HG02885 (cell line): ENCODE results near the gene FUCA2.
"Not testable (repeated sequence)": the region's sequence is repeated elsewhere in the genome, so short reads cannot be mapped to it uniquely, and the experiment has no call there.

ENCODE experiments used
- ATAC-seq: cut with Tn5 transposase; IDR thresholded peaks from one replicate; pipeline ENCODE4 v1.9.1; 2021; ENCODE audit warnings: mild to moderate bottlenecking; ENCODE audit not compliant: unreplicated experiment, poor library complexity

FUCA2 gene

DNA sequence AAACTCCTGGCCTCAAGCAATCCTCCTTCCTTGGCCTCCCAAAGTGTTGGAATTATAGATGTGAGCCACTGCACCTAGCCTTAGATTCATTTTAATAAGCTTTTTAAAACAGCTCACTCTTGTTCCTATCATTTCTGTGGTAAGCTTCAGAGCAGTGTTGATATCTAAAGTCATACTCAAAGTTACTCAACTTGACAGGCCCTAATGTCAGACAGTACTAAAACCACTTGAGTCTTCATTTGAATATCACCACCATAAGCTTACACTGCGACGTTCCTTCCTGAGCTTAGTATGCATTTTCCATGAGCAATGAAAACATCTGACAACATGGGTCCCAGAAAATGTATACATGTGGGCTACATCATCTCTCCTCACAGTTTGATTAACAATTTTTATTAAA lies 6.0 kb downstream of the FUCA2 start:
- ATAC-seq, result peak; percentile 45

DNA sequence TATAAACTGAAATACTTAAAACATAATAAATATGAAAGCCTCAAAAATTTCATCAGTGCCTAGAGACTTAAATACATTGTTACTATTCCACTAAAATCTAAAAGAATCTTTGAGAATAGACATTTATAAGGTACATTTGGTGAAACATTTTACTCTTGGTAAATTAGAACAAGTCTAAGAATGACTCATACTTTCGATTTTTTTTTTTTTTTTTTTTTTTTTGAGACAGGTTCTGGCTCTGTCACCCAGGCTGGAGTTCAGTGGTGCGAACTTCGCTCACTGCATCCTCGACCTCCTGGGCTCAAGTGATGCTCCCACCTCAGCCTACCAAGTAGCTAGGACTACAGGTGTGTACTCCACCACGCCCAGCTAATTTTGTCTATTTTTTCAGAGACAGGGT lies 6.4 kb downstream of the FUCA2 start:
- ATAC-seq, result peak; percentile 30

DNA sequence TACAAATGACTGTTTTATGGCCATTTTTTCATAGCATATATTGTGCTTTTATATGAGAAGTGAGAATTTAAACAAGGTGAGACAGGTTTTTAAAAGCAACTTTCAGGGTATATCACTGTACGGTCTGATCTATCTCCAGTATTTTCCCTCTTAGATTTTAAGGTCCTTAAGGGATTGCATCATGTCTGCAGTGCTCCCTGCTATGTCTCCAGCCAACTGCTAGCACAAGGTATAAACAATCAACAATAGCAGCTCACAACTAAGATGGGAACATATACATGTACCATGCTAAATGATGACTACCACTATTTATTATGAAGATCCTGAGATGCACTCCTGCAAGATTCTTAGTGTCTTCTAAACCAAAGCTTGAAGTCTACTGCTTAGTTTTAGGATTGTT lies 7.2 kb downstream of the FUCA2 start:
- ATAC-seq, result no peak

DNA sequence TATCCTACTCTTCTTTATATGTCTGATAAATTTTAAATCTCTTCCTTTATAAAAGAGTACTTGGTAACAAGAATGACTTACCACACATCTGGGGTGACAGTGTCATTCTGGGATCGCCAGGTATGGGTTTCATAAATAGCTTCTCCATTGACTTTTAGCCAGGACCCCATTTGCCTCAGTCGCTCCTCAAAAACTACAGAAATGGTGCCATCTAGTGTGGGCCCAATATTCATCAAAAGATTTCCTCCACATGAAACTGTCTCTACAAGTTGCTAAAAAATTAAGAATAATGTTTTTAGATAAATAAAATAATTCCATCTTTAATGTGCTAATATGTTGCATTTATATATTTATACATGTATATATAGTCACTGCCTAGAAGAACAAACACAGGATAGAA lies 9.7 kb downstream of the FUCA2 start:
- no peak for ATAC-seq

DNA sequence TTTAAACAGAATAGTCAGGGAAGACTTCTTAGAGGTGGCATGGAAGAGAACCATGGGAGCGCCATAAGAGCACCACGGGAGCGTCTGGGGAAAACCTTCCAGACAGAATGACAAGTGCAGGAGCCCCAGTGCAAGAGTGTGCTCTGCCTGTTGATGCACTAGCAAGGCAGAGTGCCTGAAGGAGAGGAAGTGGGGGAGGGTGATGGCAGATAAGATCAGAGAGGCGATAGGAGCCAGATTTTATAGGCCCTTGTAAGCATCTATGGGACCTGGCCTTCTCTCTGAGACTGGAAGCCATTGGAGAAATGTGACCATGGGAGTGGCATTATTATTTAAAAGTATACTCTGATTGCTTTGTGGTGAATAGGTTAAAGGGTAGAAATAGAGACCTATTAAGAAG lies 13.1 kb downstream of the FUCA2 start:
- no peak for ATAC-seq

DNA sequence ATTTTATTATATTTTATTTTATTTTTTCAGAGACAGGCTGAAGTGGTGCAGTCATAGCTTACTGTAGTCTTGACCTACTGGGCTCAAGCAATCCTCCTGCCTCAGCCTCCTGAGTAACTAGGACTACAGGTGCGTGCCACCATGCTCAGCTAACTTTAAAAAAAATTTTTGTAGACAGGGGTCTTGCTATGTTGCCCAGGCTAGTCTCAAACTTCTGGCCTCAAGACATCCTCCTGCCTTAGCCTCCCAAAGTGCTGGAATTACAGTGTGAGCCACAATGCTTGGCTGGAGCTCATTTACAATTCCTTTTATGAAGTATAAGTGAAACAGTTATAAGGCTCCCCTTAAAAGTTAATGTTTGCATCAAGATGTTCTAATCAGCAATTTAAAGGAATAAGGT lies 14.5 kb downstream of the FUCA2 start:
- no peak for ATAC-seq

DNA sequence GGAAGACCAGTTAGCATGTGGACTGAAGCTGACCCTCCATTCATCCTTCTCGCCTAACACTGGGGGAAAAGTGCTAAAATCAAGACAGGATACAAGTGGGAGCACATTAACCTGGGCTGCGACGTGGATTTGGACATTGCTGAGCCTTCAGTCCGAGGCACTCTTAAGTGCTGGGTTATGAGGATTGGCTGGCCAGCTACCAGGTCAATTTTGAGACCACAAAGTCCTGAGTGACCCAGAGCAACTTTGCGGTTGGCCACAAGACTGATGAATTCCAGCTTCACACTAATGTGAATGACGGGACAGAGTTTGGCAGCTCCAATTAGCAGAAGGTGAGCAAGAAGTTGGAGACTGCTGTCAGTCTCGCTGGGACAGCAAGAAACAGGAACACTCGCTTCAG lies 20.7 kb downstream of the FUCA2 start:
- ATAC-seq, result no peak

DNA sequence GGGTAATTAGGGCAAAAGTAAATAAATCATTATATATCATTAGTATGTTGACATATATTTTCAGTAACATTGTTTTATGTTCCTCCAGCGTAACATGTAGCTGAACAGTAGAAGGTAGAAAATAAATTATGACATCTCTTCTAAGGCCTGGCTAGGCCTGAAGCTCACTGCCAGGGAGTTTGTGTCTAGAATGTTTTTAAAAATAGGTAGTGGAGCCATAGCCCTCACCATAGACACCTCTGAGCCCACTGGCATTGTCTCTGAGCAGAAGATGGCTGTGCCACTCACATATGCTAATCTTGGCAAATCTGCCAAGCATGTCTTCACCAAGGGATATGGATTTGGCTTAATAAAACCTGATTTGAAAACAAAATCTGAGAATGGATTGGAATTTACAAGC lies 21.3 kb downstream of the FUCA2 start:
- ATAC-seq, result no peak

DNA sequence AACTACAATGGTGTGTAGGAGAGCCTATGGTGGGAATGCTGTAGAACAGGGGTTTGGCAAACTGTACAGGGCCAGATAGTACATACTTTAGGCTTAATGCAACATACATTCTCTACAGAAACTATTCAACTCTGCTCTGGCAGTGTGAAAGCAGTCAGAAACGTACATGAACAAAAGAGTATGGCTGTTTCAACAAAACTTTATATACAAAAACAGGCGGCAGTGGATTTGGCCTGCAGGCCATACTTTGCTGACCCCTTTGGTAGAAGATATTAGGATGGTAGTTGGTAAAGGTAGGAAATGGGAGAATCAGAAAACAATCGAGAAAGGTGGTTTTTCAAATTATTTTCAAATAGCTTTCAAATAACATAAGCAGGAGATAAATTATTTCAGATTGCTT lies 24.8 kb downstream of the FUCA2 start:
- ATAC-seq, result no peak

DNA sequence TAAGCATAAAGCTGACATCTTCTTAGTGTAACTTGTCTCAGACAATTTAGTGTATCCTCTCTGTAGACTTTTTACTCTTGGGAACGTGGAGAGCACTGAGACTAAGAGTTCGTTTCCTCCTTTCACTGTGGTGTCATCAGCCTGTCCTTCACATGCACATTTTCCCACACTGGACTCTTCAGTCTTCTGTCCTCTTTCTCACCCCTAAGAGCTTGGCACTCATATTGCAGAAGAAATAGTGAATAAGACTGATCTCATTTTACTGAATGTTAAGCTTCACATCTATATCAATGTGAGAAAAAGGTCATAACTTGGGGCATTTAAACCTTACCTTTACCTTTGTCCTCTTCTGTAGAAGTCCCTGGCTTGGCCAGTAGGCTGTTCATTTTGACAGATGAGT lies 25.6 kb downstream of the FUCA2 start:
- ATAC-seq, result no peak

DNA sequence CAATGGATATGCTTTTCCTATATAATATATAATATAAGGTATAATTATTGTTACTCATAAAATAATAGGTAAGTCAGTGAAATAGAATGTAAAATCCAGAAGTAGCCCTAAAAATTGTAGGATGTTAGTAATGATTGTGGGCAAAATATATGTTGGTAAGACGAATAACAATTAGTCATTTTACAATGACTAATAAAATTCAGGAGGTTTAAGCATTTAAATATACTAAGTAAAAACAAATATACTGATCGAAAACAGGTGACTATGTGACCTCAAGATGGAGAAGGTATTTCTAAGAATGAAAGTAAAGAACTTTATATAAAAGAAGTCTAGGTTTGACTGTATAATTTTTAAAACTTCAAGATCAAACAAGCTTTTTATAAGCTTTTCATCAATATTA lies 28.9 kb downstream of the FUCA2 start:
- ATAC-seq, result no peak

DNA sequence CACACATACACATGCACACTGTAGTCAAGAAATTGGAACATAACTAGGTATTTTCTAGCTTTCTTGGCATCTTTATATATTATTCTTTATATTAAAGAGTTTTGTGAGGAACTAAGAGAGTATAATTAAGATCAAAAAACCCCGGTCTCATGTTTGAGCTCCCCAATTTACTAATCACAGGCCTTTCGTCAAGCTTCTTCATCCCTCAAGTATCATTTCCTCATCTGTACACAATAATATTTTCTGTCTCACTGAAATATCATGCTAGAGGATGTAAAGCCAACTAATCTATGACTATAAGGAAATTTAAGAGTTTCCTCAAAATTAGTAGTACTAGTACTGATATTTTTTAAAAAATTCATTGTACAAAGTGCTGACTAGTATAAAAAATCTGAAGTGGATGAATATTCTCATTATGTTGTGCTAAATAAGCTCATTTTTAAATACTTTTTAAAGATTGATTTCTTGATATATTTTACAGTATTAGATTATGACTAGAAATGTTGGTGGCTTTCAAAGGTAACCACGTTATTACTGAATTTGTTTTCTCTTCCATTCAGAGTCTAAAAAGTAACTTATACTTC lies 32.9 kb downstream of the FUCA2 start:
- ATAC-seq, result no peak

DNA sequence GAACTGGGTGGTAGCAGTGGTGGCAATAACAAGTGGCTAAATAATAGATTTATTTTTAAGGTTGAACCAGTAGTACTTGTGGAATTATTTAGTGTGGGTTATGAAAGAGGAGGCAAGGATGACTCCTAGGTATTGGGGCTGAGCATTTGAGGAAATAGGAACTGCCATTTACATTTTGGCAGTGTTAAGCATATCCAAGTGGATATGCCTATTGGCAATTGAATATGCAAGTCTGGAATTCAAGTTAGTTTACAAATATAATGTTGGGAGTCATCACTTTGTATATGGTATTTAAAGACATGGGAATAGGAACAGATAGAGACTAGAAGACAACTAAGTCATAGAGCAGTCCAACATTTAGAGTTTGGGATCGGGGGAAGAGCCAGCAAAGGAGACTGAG lies 35.0 kb downstream of the FUCA2 start:
- no peak for ATAC-seq

DNA sequence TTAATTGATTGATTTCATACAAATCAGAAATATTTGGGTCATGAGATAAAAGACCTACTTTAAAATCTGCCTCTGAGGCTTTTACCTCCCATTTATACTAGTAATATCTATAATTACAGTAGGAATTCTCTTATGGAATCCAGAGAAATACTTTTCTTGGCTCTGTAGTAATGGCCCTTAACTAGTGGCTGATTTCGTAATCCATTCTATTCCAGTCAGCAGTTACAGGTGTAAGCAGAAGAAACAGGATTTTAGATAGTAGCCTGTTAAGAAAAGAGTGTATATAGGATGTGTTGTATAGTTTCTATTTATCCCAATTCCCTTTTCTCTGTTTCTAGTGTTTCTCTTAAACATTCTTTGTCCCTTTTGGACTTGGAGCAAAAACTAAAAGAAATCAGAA lies 39.7 kb downstream of the FUCA2 start:
- ATAC-seq, result no peak

DNA sequence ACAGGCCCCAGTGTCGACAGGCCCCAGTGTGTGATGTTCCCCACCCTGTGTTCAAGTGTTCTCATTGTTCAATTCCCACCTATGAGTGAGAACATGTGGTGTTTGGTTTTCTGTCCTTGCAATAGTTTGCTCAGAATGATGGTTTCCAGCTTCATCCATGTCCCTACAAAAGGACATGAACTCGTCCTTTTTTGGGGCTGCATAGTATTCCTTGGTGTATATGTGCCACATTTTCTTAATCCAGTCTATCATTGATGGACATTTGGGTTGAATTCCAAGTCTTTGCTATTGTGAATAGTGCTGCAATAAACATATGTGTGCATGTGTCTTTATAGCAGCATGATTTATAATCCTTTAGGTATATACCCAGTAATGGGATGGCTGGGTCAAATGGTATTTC lies 42.7 kb downstream of the FUCA2 start:
- ATAC-seq, result not testable (repeated sequence)

DNA sequence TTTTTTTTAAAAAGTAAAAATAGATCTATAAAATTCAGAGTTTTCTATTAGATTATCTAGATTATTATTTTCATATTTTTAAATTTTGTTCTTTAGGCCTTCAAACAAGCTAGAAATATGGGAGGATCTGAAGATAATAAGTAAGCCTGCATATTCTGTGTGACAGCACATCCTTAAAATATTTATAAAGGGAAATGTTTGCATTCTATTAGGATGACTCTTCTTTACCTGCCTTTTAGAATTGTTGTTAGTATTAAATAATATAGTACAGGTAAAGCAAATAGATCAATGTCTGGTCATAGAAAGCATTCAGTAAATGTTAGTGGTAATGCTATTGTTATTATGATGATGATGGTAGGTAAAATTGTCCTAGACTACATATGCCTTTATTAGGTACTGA lies 43.5 kb downstream of the FUCA2 start:
- ATAC-seq, result no peak

DNA sequence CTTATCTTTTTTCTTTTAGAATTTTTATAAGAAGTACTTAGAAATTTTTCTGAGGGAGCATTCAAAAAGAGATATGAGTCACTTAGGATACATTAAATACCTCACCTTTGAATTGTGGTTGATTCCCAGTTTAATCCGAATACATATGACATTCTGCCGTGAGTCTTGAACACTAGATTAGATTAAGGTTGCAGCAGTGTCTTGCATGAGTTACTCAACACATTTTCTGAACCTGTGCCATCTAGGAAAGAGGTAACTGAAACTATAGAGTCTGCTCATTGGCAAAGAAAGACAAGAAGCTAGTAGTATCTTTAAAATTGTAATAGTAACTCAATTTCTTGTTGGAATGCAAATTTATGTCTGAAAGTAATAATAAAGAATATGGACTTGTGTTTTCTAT lies 46.0 kb downstream of the FUCA2 start:
- no peak for ATAC-seq

DNA sequence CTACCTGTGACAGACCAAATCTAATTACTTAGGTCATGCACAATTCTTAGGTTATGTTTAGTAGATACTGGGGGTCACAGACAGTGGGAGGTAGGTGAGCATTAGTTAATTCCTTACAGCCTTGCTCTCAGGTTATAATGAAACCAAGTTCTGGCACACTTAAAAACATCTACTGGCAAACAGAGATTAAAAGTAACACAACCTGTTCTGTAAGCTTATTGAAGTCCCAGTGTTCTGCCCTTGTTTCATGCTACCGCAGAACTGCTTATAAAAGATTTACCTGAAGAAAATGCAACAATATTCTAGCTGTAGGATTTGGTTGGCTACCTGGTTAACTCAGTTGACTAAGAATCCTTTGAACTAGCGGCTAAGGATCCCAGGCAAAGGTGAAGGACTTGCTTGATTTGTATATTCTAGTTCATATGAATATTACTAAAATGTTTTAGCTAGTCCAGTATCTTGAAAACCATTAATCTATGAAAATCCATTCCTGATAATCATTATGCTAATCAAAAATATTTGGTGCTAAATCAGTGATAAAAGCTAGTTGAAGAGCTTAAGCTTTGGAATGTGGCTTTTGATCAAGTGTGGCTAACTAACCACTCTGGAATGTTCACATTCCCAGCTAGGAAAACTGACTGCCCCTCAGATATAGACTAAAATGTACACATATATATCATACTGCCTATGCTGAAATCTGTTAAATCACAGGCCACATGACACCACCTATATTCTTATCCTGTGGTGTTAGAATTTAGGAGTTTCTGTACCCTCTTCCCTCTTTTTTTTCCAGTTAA lies 53.8 kb downstream of the FUCA2 start:
- ATAC-seq, result no peak

DNA sequence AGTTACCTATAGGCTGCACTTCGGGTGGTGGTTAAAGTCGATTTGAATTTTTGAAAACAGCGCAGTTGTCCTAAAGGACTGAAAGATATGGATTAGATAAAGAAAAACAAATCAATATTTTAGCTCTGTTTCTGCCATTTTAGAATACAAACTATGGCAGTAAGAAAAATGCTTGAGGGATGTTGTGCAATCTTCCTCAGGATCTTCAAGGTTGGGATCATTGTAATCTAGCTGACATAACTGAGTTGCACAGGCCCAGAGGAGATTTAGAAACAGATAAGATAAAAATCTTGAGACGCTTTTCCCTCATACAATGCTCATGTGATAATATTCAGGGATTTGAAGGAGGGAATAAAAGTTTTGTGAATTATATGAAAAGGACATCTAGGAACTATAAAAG lies 60.0 kb downstream of the FUCA2 start:
- ATAC-seq, result no peak

DNA sequence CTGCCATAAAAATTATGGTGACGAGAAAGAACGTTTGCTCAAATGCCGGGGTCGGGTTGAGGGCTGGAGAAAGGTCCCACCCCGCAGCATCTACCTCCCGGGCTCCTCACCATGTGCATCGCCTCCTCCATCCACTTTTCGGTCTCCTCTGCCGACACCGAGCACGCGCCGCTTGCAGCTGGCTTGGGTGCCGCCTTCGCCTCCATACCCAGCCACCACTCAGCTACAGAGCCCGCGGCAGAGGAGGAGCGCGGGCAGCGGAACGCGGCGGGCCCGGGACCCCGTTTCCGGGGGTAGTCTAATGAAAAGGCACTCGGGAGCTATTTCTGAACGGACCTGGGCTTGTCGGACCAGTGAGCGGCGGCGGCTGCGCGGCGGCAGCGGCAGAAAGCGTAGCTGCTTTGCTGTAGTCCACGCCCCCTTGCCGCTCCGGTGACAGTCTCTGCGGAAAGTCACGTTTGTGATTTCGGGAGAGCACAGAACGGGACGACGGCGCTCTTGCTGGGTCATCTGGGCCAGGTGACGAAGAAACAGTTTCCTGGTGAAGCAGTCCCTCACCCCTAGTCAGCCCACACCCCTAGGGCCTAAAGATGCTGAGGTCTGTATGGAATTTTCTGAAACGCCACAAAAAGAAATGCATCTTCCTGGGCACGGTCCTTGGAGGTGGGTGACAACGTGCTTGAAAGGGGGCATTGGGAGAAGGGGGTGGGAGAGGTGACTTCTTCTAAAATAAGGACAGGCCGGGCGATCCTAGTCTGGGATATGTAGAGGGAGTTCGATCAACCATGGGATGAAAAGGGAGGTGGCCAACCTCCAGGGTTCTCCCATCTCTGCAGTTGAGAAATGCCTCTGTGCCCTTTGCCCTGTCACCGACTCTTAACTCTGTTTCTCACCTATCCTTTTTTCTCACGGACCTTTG lies 60.8 kb downstream of the FUCA2 start, which contains the start of the genes ADAT2 and PEX3:
Gene ADAT2, minus strand, starts transcription at position 243 of the 919 bp plus-strand sequence. Its CDS starts 37 bp downstream, at position 206.
Gene PEX3, plus strand, starts transcription at position 353 of the 919 bp plus-strand sequence. Its CDS starts 238 bp downstream, at position 591.
- ATAC-seq, result peak; percentile 97
